NCI-H2227 (cell line): Measurements from ENCODE around the gene SH3PXD2A.

ENCODE experiments used
- DNase-seq: peaks from one replicate; lab custom pipeline; 2025; ENCODE audit not compliant: unreplicated experiment; lab: John Stamatoyannopoulos, UW

Gene SH3PXD2A

GRCh38 chr10:103572347-103573204, 282.8 kb downstream of the SH3PXD2A start:
- DNase-seq = no peak

GRCh38 chr10:103571656-103571975, 283.8 kb downstream of the SH3PXD2A start:
- no peak for DNase-seq

- no peak for DNase-seq
These were observed 284.3 kb downstream of the SH3PXD2A start for GRCh38 chr10:103570844-103571655.

GRCh38 chr10:103569896-103570295, 285.5 kb downstream of the SH3PXD2A start:
- DNase-seq = no peak

- no peak for DNase-seq
These were observed 286.9 kb downstream of the SH3PXD2A start for GRCh38 chr10:103568505-103568904.

GRCh38 chr10:103566536-103566935, 288.8 kb downstream of the SH3PXD2A start:
- no peak for DNase-seq

GRCh38 chr10:103564776-103565520, 290.4 kb downstream of the SH3PXD2A start:
- DNase-seq = peak; percentile 2

- DNase-seq = no peak
These were observed 291.3 kb downstream of the SH3PXD2A start for GRCh38 chr10:103564116-103564501.

GRCh38 chr10:103563231-103564115, 291.9 kb downstream of the SH3PXD2A start:
- no peak for DNase-seq

- no peak for DNase-seq
These were observed 293.0 kb downstream of the SH3PXD2A start for GRCh38 chr10:103562383-103562782.

- DNase-seq = no peak
These were observed 294.5 kb downstream of the SH3PXD2A start for GRCh38 chr10:103560886-103561285.

- no peak for DNase-seq
These were observed 295.6 kb downstream of the SH3PXD2A start for GRCh38 chr10:103559776-103560175.

- no peak for DNase-seq
These were observed 296.5 kb downstream of the SH3PXD2A start for GRCh38 chr10:103558911-103559310.

- no peak for DNase-seq
These were observed 297.9 kb downstream of the SH3PXD2A start for GRCh38 chr10:103557455-103557854.

GRCh38 chr10:103556383-103557007, 298.9 kb downstream of the SH3PXD2A start:
- DNase-seq = no peak

GRCh38 chr10:103555712-103556111, 299.7 kb downstream of the SH3PXD2A start:
- no peak for DNase-seq

GRCh38 chr10:103555325-103555649, 300.1 kb downstream of the SH3PXD2A start:
- no peak for DNase-seq

GRCh38 chr10:103554488-103555324, 300.7 kb downstream of the SH3PXD2A start:
- peak; percentile 80 for DNase-seq

- DNase-seq = no peak
These were observed 301.5 kb downstream of the SH3PXD2A start for GRCh38 chr10:103553743-103554487.
